Measurements from ENCODE around the gene GLDN.

DNA sequence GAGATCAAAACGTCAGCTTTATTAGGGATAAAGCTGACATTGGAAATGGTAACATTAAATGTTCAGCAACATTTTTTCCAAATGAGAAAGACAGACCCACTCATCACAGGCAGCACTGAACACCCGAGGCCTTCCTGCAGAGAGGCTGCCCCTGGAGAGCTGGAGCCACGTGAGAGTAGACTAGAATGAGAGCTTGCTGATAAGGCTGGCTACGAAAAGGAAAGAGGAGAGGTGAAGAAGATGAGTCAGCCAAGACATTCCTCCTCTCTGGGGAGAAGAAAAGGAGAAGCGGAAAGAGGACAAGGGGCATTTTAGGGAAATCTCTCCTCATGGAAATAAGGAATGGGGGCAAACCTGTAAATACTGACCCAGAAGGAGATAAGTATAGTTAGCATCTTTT, 10.3 kb upstream of the GLDN start:
- TF ChIP-seq, protein P1, sequence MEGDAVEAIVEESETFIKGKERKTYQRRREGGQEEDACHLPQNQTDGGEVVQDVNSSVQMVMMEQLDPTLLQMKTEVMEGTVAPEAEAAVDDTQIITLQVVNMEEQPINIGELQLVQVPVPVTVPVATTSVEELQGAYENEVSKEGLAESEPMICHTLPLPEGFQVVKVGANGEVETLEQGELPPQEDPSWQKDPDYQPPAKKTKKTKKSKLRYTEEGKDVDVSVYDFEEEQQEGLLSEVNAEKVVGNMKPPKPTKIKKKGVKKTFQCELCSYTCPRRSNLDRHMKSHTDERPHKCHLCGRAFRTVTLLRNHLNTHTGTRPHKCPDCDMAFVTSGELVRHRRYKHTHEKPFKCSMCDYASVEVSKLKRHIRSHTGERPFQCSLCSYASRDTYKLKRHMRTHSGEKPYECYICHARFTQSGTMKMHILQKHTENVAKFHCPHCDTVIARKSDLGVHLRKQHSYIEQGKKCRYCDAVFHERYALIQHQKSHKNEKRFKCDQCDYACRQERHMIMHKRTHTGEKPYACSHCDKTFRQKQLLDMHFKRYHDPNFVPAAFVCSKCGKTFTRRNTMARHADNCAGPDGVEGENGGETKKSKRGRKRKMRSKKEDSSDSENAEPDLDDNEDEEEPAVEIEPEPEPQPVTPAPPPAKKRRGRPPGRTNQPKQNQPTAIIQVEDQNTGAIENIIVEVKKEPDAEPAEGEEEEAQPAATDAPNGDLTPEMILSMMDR (IDR thresholded peaks at IDR 0.05; ENCODE audit: poor library complexity, severe bottlenecking), result no peak
- TF ChIP-seq EZH2 (IDR thresholded peaks at IDR 0.05; ENCODE audit: borderline replicate concordance, insufficient read depth, low read length, poor library complexity, severe bottlenecking) (no peak), SMC3 (conservative IDR thresholded peaks at IDR 0.05; ENCODE audit: poor library complexity) (no peak), MXI1 (conservative IDR thresholded peaks at IDR 0.05; ENCODE audit: poor library complexity, severe bottlenecking) (no peak), POLR2AphosphoS5 (IDR thresholded peaks at IDR 0.05) (no peak)

Measured in neural cell (in vitro differentiated cells).